GM18517 (cell line): Measurements from ENCODE around the gene TSPAN9.

Experiments used
- ATAC-seq: cut with Tn5 transposase; IDR thresholded peaks from one replicate; pipeline ENCODE4 v1.9.1; 2021; ENCODE audit warnings: mild to moderate bottlenecking, moderate library complexity; ENCODE audit not compliant: unreplicated experiment

Gene TSPAN9

DNA sequence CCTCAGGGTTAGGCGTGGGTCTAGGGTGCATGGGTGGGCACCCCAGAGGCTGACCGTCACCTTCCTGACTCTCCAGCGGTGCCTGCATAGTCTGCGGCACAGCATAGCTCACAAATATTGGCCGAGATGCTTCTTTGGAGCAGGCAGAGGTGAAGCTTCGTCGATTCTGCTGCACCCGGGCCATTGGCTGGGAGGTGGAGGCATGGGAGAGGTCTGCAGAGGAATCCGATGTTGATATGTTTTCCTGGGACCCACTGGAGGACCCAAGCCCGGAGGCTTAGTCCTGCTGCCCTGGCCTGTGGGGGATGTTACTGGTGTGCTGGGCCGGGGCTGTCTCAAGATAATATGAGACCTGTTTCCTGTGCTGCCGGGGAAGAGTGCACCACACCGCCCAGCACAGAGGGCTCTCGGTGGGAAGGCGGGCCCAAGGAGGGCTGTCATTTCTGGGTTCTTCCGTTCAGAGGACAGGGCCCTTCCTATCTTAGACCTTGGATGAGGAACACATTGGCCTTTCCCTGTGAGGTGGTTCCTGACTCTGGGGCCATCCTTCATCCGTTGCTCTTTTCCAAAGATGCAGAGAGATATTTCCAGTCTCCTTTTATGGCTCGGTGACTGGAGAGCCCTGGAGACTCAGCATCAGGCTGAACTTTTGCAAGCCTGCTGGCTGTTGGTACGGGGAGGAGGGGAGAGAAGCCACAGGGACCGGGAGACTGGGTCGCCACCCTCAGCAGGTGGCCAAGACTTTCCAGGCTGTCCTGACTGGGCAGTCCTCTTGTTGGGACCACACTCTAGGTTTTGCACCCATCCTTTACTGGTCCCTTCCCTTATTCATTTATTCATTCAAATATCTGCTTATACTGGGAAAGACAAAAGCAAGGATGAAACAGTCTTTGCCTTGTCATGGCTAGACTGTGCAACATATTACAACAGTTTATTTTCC is 143.5 kb downstream of the TSPAN9 start:
- no peak for ATAC-seq

DNA sequence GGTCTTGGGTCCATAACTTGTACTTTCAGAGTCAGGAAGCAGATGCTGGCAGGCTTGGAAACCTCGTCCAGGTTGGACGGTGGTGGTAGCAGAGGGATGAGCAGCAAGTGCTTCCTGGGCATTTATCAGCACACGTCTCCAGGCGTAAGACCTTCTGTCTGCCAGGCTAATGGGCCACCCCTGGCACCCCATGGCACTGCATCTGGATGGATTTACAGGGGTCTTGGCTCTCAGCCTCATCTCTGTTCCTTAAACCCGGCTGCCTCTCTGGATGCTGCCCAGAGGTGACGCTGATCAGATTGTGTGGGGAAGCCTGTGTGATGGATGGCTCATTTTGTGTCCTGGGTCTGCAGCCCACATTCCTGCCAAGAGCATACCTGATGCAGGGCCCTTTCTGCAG is 145.1 kb downstream of the TSPAN9 start:
- no peak for ATAC-seq

DNA sequence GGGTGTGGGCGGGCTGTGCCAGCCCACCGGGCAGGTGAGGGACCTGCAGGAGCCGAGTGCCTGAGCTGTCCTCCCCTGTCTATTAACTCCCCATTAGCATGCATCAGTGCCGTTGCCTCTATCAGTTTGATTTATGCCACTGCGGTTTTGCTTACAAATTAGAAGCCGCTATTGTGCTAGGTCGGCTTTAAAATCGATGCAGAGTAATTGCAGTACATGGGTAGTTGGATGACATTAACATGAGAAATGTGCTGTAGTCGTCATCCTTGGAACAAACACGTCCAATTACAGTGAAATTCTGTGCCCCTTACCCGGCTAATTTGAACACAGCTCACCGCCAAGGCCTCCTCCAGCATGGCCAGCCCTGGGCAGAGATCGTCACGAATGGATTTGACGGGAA is 145.8 kb downstream of the TSPAN9 start:
- no peak for ATAC-seq

DNA sequence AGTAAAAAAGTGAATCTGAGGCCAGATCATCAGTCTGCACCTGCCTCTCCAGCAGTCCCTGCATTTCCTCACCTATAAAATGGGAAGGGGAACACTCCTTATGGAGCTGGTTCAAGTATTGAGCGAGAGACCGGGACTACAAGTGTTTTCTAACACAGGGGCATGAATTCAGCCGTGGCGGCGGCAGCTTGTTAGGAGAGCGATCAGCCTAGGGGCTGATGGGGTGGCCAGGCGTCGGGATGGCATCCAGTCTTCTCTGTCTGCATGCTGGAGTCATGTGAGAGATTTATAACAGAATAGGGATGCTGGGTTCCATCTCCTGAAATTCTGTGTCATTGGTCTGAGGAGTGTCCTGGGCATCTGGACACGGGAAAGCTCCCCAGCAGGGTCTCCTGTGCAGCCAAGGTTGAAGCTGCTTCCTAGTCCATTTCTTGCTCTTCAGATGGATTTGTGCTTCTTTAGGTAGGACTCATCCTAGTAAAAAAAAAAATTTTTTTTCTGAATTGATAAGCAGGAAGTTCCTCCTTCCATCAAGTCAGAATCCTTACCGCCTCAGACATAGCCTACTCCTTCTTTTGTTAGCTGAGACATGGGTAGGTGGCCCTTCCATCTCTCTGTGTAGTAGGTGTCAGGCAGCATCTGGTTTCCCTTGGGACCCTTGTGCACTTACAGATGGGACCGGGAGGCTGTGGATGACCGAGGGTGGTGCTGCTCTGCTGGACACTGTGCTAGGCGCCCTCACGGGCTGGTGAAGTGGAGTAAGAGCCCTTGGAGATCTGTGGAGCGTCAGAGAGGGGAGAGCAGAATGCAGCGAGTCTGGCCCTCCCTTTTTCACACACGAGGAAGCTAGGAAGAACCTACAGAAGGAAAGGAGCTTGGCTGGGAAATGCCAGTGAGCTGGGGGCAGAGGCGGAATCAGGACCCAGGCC is 146.7 kb downstream of the TSPAN9 start:
- ATAC-seq = no peak

DNA sequence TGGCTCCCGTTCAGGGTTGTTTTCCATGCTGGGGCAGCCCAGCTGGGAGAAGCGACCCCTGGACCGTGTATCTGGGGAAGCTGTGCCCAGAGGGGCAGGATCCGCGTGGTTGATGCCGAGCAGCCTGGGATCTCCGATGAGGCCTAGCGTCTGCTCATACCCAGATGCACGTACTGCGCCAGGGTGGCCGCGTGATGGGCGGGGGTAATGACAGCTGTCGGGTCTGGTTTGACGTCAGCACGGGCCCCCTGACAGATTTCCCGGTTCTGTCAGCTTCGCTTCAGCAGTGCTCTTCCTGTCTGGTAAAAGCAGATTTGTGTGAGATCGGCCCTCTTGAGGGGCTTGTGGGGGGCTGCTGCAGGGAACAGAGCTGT is 147.3 kb downstream of the TSPAN9 start:
- no peak for ATAC-seq

DNA sequence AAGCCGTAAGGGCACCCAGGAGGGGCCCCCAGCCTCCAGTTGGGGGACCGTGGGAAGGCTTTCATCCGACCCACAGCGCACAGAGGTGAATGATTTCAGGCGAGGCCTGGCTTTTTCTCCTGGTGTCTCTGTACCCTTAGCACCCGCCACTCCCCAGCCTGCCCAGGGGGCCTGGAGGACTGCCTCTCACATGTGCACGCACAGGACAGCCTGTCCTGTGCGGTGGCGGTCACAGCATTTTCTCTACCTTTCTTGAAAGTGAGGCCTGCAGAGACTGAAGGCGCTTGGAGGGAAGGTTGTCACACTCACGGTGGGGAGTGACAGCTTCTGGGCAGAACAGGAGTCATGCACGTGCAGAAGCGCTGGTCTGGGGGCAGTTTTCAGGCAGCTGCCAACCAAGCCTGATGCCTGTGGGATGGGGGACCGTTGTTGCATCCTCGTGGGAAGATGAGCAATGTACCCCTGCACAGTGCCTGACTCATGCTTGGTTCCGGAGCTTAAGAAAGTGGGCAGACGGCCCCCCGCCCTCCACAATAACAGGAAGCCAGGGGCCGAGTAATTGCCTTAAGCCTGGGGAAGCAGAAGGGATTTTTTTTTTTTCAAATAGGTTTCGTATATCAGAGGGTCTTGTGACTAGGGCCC is 148.1 kb downstream of the TSPAN9 start:
- no peak for ATAC-seq

DNA sequence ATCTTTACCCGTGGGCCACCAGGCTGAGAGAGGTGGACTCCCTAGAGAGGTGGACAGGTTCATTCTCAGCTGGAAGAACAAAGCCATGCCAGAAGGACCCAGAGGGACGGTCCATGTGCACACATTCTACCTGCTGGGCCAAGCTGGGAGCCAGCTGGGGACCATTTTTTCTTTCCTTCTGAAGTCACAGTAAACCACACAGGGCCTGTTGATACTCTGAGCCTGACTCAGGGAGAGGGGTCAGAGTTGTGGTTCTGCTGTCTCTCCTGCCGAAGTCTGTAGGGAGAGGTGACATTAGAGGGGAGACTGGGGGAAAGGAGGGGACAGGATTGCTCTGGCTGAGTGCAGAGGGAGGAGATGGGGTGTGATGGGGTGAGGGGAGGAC is 148.6 kb downstream of the TSPAN9 start:
- no peak for ATAC-seq

DNA sequence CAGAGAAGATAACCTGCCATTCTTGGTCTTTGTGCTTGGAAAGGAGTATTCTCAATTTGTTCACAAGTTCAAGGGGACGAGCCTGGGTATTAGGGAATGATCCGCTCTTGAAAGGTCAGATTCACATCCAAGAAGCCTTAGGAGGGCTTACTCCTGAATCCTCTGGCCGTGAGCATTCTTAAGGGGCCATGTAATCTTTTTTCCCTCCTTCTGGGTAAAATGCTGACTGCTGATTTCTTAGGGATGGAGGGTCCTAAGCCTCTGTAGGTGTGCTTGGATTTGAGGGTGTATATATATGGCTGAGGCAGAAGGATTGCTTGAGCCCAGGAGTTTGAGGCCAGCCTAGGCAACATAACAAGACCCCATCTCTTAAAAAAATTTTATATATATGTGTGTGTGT is 149.1 kb downstream of the TSPAN9 start:
- ATAC-seq = no peak

DNA sequence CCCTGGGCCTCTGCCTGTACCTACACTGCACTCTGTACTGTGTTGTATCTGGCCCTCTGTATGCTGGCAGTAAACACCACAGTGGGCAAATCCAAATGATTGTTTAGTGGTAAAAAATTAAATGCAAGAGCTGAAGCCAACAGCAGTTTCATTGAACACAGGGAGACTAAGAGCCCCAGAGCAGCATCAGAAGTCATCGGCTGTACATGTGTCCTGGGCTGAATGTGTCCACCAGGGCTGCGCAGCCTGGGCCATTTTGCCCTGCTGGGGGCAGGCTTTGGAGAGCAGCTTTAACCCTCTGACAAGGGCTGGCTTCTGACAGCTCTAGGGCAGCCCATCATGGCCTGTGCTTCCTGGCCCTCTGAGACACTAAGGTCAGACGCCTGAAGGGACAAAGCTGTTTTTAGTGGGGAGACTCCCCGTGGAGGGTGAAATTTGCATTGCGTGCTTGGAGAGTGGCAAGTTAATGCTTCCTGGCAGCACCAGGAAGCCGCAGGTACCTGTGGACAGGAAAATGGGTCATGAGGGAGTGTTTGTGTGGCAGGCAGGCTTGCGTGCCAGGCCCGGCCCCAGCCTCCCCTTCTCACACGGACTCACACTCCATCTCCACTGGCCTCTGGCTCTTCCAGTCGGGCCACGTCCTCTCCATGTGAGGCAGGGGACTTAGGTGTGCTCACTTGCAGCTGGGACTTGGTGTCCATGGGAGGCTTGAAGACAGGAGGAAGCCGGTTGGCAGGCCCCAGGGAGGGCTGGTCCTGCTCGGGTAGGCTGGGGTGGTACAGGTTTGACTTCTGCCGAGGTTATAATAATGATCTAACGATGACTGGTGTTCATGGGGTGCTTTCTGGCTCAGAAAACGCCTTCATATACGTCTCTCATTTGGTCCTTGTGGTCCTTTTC is 150.1 kb downstream of the TSPAN9 start:
- no peak for ATAC-seq

DNA sequence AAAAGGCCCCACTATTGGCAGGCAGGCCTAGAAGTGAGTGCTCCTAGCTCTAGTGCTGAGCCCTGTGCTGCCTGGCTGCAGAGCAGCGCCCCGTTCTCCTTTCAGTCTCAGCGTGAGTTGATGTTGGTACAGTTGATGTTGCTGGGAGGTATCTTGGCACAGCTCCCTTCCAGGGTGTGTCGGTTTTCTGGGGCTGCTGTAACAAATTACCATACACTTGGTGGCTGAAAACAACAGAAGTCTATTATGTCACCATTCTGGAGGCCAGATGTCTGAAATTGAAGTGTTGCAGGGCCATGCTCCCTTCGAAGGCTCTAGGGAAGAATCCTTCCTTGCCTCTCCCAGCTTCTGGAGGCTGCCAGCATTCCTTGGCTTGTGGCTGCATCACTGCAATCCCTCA is 151.4 kb downstream of the TSPAN9 start:
- ATAC-seq = no peak

DNA sequence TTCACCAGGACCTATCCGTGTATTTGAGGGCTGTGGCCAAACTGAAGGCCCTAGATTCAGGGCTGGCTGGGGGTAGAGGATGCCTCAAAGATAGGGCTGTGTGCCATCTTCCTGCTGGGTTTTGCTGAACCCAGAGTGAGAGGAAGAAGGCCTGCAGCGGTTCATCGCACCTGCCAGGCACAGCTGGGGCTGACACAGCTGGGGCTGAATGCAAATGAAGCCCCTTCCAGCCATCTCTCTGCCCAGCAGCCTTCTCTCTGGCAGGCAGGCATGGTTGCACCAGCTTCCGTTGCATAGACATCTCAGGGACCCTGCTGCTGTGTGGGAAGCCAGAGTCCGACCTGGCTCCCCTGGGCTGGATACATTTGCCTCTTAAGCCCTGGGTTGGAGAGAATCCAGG is 152.4 kb downstream of the TSPAN9 start:
- ATAC-seq = no peak

DNA sequence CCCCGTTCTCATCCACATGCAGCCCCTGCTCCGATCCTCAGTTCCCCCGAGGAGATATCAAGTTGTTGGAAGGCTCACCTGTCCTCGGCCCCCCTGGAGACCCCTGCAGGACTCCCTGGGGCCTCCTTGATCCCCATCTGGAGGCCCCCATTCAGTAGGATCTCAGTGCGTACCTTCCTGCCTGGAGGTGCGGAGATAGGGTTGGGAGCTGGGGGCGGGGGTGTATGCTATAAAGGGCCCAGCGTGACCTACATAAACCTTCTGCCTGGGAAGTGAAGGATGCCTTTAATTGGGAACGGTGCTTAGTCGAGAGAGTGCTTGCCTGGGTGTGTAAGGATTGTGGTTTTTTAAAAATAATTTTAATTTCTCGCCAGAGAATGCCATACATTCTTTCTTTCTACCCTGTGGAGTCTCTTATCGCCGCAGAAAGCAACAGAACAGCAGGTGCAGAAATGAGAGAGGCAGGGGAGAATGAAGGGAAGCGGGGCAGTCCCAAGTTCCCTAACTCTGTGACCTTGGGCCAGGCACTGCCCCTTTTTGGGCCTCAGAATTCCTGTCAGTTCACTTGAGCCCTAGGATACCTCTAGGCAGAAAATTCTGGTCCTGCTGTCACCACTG is 153.7 kb downstream of the TSPAN9 start:
- ATAC-seq = no peak

DNA sequence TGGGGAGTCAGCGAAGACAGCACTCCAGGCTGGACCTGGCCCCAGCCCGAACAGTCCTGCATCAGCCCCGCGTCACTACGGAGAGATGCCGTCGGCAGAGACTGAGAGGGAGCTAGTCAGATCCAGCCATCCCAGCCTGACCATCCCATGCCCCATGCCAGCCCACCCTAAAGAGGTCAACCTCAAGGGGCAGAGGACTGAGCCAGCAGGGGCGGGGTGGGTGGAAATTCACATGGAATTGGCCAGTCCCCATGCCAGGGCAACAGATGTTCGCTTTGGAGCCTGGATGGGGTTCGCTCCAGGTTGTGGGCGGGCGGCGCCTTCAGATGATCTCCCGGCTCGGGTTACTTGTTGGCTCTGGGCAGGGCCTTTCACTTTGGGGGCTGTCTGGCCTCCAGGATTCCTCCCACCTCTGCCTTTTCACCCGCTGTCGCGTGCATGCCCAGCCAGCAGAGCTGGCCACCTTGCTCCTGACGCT is 154.3 kb downstream of the TSPAN9 start:
- ATAC-seq = no peak

DNA sequence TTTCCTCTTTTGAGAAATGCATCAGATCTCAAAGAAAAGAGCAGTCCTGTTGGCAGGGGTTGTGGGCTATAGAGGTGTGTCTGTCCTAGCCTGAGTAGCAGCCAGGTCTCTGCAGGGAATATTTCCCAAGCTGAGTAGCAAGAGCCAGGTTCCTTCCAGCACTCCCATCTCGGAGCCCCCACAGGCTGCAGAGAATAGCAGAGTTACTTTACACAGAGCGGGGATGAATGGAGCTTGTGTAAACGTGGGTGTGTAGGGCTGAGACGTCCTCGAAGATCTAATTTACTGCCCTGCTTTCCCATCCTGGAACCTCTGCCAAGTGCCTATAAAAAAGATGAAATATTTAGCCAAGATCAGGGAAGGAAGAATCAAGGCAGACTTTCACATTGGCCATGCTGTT is 156.6 kb downstream of the TSPAN9 start:
- no peak for ATAC-seq

DNA sequence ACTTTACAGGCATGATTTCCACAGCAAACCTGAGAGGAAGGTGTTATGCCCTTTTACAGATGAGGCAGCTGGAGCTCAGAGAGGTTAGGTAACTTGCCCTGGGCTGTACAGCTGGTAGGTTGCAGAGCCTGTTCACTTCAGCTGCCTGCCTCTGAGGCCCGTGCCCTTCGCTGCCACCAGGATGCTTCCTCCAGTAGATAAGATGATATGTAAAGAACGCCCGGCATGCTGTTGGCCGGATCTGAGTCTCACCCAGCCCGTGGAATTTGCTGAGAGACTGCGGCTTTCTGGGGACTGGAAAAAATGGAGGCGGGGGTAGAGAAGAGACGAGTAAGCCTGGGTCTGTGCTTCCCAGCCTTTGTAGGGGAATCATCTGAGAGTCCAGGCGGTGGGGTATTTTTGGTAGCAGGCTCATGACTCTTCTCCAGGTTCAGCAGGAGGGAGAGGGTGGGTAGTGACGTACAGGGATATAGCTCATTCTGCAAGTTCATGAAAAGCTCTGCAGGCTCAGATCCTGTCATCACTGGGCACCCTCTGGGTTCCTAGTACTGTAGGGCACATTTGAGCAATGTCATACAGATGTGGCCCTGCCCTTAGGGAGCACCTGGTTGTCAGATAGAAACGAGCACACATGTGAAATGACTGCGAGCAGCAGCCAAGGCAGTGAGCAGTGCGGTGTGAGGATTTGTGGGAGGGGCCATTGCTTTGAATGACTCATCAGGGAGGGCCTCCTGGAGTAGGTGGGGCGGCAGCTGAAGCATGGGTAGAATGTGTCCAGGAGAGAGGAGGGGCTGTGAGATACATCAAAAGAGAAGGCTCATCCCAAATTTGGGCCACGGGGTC is 159.4 kb downstream of the TSPAN9 start:
- ATAC-seq = no peak

DNA sequence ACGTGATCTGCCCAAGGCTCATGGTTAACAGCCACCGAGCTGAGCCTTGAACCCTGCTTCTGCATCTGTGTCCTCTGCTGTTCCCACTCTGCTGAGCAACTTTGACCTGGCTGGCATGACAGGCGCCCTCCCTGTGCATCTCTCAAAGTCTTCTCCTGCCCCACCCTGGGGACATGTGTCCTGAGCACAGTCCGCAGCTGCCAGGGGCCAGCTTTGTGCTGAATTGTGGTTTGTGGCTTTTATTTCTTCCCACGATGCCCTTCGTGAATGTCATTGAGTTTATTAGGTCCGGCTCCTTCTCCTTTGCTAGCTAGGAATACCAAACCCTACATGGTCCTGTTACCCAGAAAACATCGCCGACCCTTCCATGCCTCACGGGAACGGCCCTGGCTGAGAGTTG is 161.0 kb downstream of the TSPAN9 start:
- ATAC-seq = no peak

DNA sequence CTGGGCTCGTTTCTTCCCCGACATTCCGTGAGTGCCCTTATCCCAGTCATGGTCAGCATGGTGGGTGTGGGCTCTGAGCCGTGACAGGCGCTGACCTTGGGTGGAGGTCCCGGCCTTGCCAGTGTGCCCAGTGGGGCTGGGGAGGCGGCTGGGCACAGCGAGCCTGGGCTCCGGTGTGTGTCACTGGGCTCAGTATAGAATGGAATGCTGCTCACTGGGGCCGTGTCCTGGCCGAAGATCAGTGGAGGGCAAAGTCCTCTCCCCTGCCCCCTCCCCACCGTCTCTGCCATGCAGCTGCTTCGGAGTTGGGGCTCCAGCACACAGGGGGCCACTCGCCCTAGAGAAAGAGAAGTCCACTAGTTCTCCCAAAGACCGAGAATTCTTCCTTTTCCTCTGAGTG is 164.4 kb downstream of the TSPAN9 start:
- no peak for ATAC-seq

DNA sequence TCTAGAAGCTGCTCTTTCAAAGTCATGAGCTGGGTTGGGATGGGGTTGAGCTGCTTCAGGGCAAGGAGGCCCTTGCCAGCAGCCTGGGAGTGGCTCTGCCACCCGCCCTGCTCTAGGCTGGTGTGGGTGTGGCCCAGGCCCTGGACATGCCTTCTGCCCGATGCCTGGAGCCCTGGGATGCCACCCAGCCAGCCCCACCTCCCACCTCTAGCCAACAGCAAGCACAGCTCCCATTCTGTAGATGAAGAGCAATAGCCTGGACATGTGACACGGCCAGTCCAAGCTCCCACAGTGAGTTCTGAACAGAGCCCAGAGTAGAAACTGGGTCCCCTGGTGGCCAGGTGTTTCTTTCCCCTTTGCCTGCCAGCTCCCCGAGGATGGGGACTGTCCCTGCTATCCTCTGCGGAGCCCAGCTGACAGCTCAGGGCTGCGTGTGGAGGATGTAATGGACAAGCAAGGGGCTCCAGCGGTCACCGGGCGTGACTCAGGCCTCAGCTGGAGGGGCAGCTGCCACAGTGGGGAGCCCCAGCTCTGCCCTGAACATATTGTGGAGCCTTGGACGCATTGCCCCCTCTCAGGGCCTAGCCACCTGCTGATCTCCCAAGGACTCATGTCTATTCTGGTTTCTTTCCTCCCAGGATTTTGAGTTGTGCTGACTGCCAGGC is 165.2 kb downstream of the TSPAN9 start:
- ATAC-seq = no peak
